Aorta (tissue), 4 donors: ENCODE data around the gene FGF13. TPM values are rescaled to one million over a fixed set of nuclear protein-coding genes. Genes with fewer than 3 reads are reported as not detected.

Experiments used
- microRNA-seq, 2 donors: library from miRNA; unstranded; fragments of <30 nt; microRNA quantifications; one replicate each; pipeline ENCODE4 v1.2.0, GENCODE V29; 2020
- polyA plus RNA-seq, 2 donors: library from polyadenylated mRNA; stranded (reverse); fragments of 200-250 nt; gene quantifications; one replicate each; pipeline ENCODE4 v1.2.3, GENCODE V29; 2013
- total RNA-seq, 2 donors: library from RNA; stranded (reverse); fragmentation: NEBNext Ultra II Directional; extraction: Animal tissue kit (Norgen Biotek cat#: 25700); gene quantifications; one replicate each; pipeline ENCODE4 v1.2.1, GENCODE V29; 2021
- donor health status: healthy with polysubstance abuse.
- donor health status: Bipolar disorder and iron deficiency.
- donor health status: DM: no; HTN: no; CAD: no.
- donor health status: DM: yes; HTN: yes; CAD: no.

The FGF13 gene
- total and polyA plus RNA-seq, 4 donors, result 12.9 to 18.3 (median 14.1) TPM

Small RNA genes within 50 kb of the gene (microRNA-seq; reads per million reads assigned to microRNA genes)
- gene MIR504, result 7.0 to 76.3 reads per million in 2 donors
